Activated CD4-positive, CD25-positive, alpha-beta regulatory T cell treated with anti-CD3 and anti-CD28 coated beads, Interleukin-2, amount 50 U/mL, for 72 hours (primary cell): ENCODE measurements around the gene HEXIM2.
A peak's percentile ranks its signal among the peaks of the same experiment; 100 is the strongest.
"Not testable (repeated sequence)": the region's sequence is repeated elsewhere in the genome, so short reads cannot be mapped to it uniquely, and the experiment has no call there.

Experiments used
- DNase-seq: peaks from one replicate; pipeline ENCODE4 v3.0.0; 2021

HEXIM2 gene

GRCh38 chr17:45161288-45162024, at the start of gene HEXIM2:
Gene HEXIM2, plus strand, starts transcription at chr17:45161875. Its CDS starts 919 bp downstream, at chr17:45162794.
- peak; percentile 98 for DNase-seq

- DNase-seq: no peak
Observed at GRCh38 chr17:45112559-45113423, 48.9 kb upstream of the HEXIM2 start.

GRCh38 chr17:45113424-45113754, 48.3 kb upstream of the HEXIM2 start:
- DNase-seq: no peak

- no peak for DNase-seq
Observed at GRCh38 chr17:45114117-45114932, 47.4 kb upstream of the HEXIM2 start.

GRCh38 chr17:45115015-45115625, 46.6 kb upstream of the HEXIM2 start:
- DNase-seq: no peak

- no peak for DNase-seq
Observed at GRCh38 chr17:45115871-45116270, 45.8 kb upstream of the HEXIM2 start.

GRCh38 chr17:45116434-45117016, 45.1 kb upstream of the HEXIM2 start:
- no peak for DNase-seq

GRCh38 chr17:45117334-45117733, 44.3 kb upstream of the HEXIM2 start:
- DNase-seq: no peak

GRCh38 chr17:45117848-45118646, 43.6 kb upstream of the HEXIM2 start:
- no peak for DNase-seq

- DNase-seq: no peak
Observed at GRCh38 chr17:45118691-45119090, 43.0 kb upstream of the HEXIM2 start.

GRCh38 chr17:45119964-45120363, 41.7 kb upstream of the HEXIM2 start:
- DNase-seq: no peak

- no peak for DNase-seq
Observed at GRCh38 chr17:45120558-45120957, 41.1 kb upstream of the HEXIM2 start.

- no peak for DNase-seq
Observed at GRCh38 chr17:45121055-45121454, 40.6 kb upstream of the HEXIM2 start.

GRCh38 chr17:45123076-45123770, 38.5 kb upstream of the HEXIM2 start:
- no peak for DNase-seq

GRCh38 chr17:45123930-45124796, 37.5 kb upstream of the HEXIM2 start:
- DNase-seq: no peak

- DNase-seq: not testable (repeated sequence)
Observed at GRCh38 chr17:45124797-45125122, 36.9 kb upstream of the HEXIM2 start.

GRCh38 chr17:45125509-45125908, 36.2 kb upstream of the HEXIM2 start:
- DNase-seq: no peak

GRCh38 chr17:45127207-45127547, 34.5 kb upstream of the HEXIM2 start:
- no peak for DNase-seq

- no peak for DNase-seq
Observed at GRCh38 chr17:45127548-45128300, 34.0 kb upstream of the HEXIM2 start.
